PC-9 (cell line): ENCODE measurements around the gene LRFN4. TPM values are rescaled to one million over a fixed set of nuclear protein-coding genes. Genes with fewer than 3 reads are reported as not detected.

ENCODE experiments used
- BruUV-seq: library from RNA; stranded (reverse); fragments of 400-500 nt; replicated peaks from 2 replicates; lab custom pipeline; 2021; lab: Mats Ljungman, UMichigan
- CTCF ChIA-PET: fragments of 300-600 bp; sonication (Branson Sonifier 250); formaldehyde crosslinking; loops from one replicate; lab custom pipeline; 2022; ENCODE audit warnings: antibody characterized with exemption; lab: Charles Lee
- POLR2A ChIA-PET: fragments of 300-600 bp; sonication (Branson Sonifier 250); formaldehyde crosslinking; loops from one replicate; lab custom pipeline; 2022; ENCODE audit warnings: antibody characterized with exemption; ENCODE audit not compliant: unreplicated experiment; lab: Charles Lee
- DNase-seq, 2 experiments: peaks; one replicate each; pipeline versions ENCODE4 v3.0.0 to v3.0.0-alpha.2; 2015 to 2022; ENCODE audit warnings: mixed read lengths in 1 of 2
- H2AFZ ChIP-seq: fragments of 200-600 bp; sonication (generic); 2 replicates; pipeline ENCODE4 v1.8.1; 2017; ENCODE audit warnings: antibody characterized with exemption
- H3F3A ChIP-seq: fragments of 200-600 bp; sonication (generic); 2 replicates; pipeline ENCODE4 v1.8.1; 2017; ENCODE audit warnings: antibody characterized with exemption, mild to moderate bottlenecking, low read depth; ENCODE audit not compliant: insufficient read depth
- H3K27ac ChIP-seq: fragments of 200-600 bp; sonication (generic); 2 replicates; pipeline ENCODE4 v1.6.1; 2016; ENCODE audit warnings: mixed run types
- H3K27me3 ChIP-seq: fragments of 200-600 bp; sonication (generic); 2 replicates; pipeline ENCODE4 v1.6.1; 2016; ENCODE audit warnings: low read depth, mixed run types; ENCODE audit not compliant: insufficient read depth
- H3K36me3 ChIP-seq: fragments of 200-600 bp; sonication (generic); 2 replicates; pipeline ENCODE4 v1.6.1; 2016; ENCODE audit warnings: low read depth, mixed run types
- H3K4me1 ChIP-seq: fragments of 200-600 bp; sonication (generic); replicated peaks from 2 replicates; pipeline ENCODE4 v1.6.1; 2016; ENCODE audit warnings: mixed run types; ENCODE audit not compliant: insufficient read depth
- H3K4me2 ChIP-seq: fragments of 200-600 bp; sonication (generic); 2 replicates; pipeline ENCODE4 v1.6.1; 2017; ENCODE audit warnings: mixed run types
- H3K4me3 ChIP-seq: fragments of 200-600 bp; sonication (generic); 2 replicates; pipeline ENCODE4 v1.6.1; 2016; ENCODE audit warnings: mixed run types
- H3K79me2 ChIP-seq: fragments of 200-600 bp; sonication (generic); 2 replicates; pipeline ENCODE4 v1.6.1; 2017; ENCODE audit warnings: low read depth, mixed run types
- H3K9me2 ChIP-seq: fragments of 200-600 bp; sonication (generic); 2 replicates; pipeline ENCODE4 v1.8.1; 2017; ENCODE audit warnings: mild to moderate bottlenecking; ENCODE audit not compliant: insufficient read depth
- H3K9me3 ChIP-seq: fragments of 200-600 bp; sonication (generic); 2 replicates; pipeline ENCODE4 v1.8.1; 2016; ENCODE audit warnings: low read depth; ENCODE audit not compliant: insufficient read depth
- H4K20me1 ChIP-seq: fragments of 200-600 bp; sonication (generic); 2 replicates; pipeline ENCODE4 v1.8.1; 2017; ENCODE audit not compliant: insufficient read depth
- EZH2 ChIP-seq: fragments of 200-600 bp; sonication (generic); IDR thresholded peaks from 2 replicates; pipeline ENCODE4 v1.8.0; 2017; ENCODE audit warnings: antibody characterized with exemption, low read depth
- intact Hi-C: fragments of 100-400 bp; cut with micrococcal nuclease; formaldehyde crosslinking; loops from one replicate; pipeline ENCODE4 v1.10.0; 2022; ENCODE audit not compliant: unreplicated experiment
- total RNA-seq: library from RNA; stranded (reverse); gene quantifications from 2 replicates; pipeline ENCODE4 v1.2.3, GENCODE V29; 2021
- TF ChIP-seq, protein P1 (sequence below): fragments of 200-600 bp; sonication (generic); conservative IDR thresholded peaks from 2 replicates; pipeline ENCODE4 v1.6.1; 2017; ENCODE audit warnings: mixed run types, antibody characterized with exemption, mild to moderate bottlenecking, moderate library complexity

Gene LRFN4
- total RNA-seq, 1 experiment from 2014 or later: 13.8 TPM

DNA sequence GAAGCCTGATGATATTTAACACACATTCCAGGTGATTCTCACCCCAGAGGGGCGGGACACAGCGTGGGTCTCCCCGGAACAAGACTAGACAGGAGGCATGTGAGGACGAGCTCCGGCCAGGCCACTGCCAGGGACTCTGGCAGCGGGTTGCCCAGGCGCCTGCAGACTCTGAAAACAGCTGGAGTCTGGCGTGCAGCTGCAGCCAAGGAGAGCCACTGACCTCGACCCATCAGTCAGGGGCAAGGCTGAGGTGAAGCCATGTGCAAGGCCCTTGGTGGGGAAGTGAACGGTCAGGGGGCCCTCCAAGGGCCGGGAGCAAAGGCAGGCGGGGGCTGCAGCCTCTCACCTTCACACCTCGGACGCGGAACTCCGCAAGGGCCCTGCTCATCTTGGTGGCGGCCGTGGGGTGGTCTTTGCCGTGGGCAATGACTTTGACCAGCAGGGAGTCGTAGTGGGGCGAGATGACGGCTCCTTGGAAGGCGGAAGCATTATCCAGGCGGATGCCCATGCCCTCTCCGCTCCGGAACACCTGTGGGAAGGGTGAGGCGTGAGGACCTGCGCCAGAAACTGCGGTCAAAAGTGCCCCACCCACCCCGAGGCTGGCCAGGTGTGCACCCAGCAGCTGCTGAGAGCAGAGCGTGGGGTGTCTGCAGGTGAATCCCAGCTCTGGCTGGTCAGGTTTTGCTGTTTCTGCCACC is 6.7 kb downstream of the LRFN4 start:
- POLR2A ChIA-PET: no interaction called here
- no peak overlapping the region for H3K4me3 ChIP-seq
- no peak overlapping the region for H2AFZ ChIP-seq
- no peaks in the 10 kb centered on the region for H3K36me3 ChIP-seq
- peaks cover 3% of the 10 kb centered on the region; the same call in 1 of the 2 replicates for H3F3A ChIP-seq
- H3K27me3 ChIP-seq: no peaks in the 10 kb centered on the region
- BruUV-seq: no TSS peak
- H3K9me3 ChIP-seq: no peaks in the 10 kb centered on the region
- no peak for DNase-seq
- CTCF ChIA-PET: no interaction called here
- H4K20me1 ChIP-seq: no peaks in the 10 kb centered on the region
- intact Hi-C loops: no loop called here
- H3K27ac ChIP-seq: no peak overlapping the region
- H3K4me2 ChIP-seq: no peak overlapping the region
- TF ChIP-seq EZH2: no peak
- TF ChIP-seq, protein P1, sequence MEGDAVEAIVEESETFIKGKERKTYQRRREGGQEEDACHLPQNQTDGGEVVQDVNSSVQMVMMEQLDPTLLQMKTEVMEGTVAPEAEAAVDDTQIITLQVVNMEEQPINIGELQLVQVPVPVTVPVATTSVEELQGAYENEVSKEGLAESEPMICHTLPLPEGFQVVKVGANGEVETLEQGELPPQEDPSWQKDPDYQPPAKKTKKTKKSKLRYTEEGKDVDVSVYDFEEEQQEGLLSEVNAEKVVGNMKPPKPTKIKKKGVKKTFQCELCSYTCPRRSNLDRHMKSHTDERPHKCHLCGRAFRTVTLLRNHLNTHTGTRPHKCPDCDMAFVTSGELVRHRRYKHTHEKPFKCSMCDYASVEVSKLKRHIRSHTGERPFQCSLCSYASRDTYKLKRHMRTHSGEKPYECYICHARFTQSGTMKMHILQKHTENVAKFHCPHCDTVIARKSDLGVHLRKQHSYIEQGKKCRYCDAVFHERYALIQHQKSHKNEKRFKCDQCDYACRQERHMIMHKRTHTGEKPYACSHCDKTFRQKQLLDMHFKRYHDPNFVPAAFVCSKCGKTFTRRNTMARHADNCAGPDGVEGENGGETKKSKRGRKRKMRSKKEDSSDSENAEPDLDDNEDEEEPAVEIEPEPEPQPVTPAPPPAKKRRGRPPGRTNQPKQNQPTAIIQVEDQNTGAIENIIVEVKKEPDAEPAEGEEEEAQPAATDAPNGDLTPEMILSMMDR: no peak
- H3K9me2 ChIP-seq: no peaks in the 10 kb centered on the region
- H3K79me2 ChIP-seq: no peaks in the 10 kb centered on the region
- H3K4me1 ChIP-seq: no peaks in the 10 kb centered on the region

DNA sequence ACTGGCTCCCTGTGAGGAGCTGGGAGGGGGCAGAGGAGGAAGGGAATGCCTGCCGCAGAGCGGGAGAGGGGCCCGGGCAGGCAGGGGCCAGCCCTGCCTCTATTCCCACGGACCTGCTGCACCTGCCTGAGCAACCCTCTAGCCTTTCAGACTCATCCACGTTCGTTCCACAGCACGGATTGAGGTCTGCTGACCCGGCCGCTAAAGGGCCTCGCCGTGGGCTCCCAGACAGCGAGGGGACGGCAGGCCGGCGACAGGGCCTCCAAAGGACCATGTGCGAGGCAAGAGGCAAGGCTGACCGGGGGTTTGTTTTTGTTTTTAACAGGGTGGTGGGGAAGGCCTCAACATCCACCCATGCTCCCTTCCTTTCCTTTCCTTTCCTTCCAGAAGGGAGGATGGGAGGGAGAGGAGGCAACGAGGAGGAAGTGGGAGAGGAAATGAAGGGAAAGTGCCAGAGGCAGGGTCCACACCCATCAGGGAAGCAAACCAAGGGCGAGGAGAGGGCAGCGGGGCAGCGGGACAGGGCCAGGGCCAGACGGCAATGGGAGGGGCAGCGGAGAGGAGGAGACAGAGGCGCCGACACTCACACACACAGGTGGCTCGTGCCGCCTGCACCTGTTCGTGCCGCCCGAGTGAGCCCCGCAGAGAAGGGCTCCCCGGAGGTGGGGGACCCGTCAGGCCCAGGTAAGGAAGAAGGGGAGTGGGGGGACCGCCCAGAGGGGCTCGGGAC is 7.5 kb downstream of the LRFN4 start:
- CTCF ChIA-PET: no interaction called here
- Histone ChIP-seq H3F3A (peaks cover 7% of the 10 kb centered on the region; the same call in 1 of the 2 replicates), H3K4me2 (no peak overlapping the region), H3K27ac (no peak overlapping the region), H3K4me1 (peaks cover 5% of the 10 kb centered on the region; the same call in 1 of the 2 replicates), H2AFZ (no peak overlapping the region), H3K79me2 (no peaks in the 10 kb centered on the region), H3K27me3 (no peaks in the 10 kb centered on the region), H4K20me1 (no peaks in the 10 kb centered on the region), H3K36me3 (no peaks in the 10 kb centered on the region), H3K4me3 (no peak overlapping the region), H3K9me2 (no peaks in the 10 kb centered on the region), H3K9me3 (no peaks in the 10 kb centered on the region)
- intact Hi-C loops: no loop called here
- TF ChIP-seq, protein P1: no peak
- TF ChIP-seq EZH2: no peak
- no TSS peak for BruUV-seq
- POLR2A ChIA-PET: interaction anchor here (0.6 kb wide), 1 partner anchor 335 kb away, joined by 4 read pairs; no protein-coding TSS in a partner anchor
- no peak for DNase-seq

DNA sequence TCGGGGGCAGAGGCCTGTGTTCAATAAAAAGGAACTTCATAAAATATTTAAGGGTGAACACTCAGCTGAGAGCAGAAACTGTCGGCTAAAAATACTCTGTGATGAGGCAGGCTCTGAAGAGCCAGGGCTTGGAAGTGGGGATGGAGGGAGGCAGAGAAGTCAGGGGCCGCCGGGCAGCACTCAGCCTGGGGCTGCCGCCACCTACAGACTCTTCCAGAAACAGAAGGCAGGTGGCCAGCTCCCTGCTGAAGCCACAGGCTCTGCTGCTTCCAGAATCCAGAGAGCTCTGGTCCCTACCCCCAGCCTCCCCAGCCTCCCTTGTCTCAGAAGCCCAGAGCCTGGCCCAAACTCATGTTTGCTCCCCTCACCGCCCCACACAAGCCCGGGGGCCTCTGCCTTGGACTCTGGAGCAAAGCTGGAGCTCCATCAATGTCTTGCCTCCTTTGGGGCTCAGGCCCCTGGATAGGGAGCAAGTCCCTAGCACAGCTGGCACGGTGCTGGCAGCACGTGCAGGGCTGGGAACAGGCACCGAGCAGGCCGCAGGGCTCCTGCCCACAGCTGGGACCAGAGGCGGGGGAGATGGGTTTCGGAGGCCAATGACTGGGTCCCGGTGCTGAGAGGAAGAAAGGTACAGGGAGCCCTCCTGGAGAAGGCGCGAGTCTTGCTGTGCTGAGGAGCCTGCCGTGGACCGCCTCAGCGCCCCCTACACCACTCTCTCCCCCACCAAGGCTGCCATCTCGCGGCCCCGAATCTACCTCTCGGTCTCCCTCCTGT is 8.2 kb downstream of the LRFN4 start:
- peaks cover 5% of the 10 kb centered on the region; the same call in 1 of the 2 replicates for H3K4me1 ChIP-seq
- no peaks in the 10 kb centered on the region for H3K9me3 ChIP-seq
- TF ChIP-seq EZH2: no peak
- TF ChIP-seq, protein P1: no peak
- no peak overlapping the region for H3K4me3 ChIP-seq
- POLR2A ChIA-PET: interaction anchor here (0.6 kb wide), 1 partner anchor 336 kb away, joined by 4 read pairs; no protein-coding TSS in a partner anchor
- H3K36me3 ChIP-seq: no peaks in the 10 kb centered on the region
- no TSS peak for BruUV-seq
- no peak overlapping the region for H3K4me2 ChIP-seq
- H2AFZ ChIP-seq: no peak overlapping the region
- no peaks in the 10 kb centered on the region for H4K20me1 ChIP-seq
- DNase-seq: no peak
- H3K9me2 ChIP-seq: no peaks in the 10 kb centered on the region
- no peaks in the 10 kb centered on the region for H3K27me3 ChIP-seq
- intact Hi-C loops: no loop called here
- peaks cover 13% of the 10 kb centered on the region; the same call in 1 of the 2 replicates for H3F3A ChIP-seq
- H3K79me2 ChIP-seq: no peaks in the 10 kb centered on the region
- CTCF ChIA-PET: no interaction called here
- H3K27ac ChIP-seq: no peak overlapping the region
